Measurements from ENCODE around the gene COASY. TPM values are rescaled to one million over a fixed set of nuclear protein-coding genes. Genes with fewer than 3 reads are reported as not detected.

The COASY gene
- total RNA-seq, 3 donors from 2014 or later (not counting 1 experiment from before 2014, with no cell fraction given) = 61.1 to 67.8 (median 62.3) TPM

DNA sequence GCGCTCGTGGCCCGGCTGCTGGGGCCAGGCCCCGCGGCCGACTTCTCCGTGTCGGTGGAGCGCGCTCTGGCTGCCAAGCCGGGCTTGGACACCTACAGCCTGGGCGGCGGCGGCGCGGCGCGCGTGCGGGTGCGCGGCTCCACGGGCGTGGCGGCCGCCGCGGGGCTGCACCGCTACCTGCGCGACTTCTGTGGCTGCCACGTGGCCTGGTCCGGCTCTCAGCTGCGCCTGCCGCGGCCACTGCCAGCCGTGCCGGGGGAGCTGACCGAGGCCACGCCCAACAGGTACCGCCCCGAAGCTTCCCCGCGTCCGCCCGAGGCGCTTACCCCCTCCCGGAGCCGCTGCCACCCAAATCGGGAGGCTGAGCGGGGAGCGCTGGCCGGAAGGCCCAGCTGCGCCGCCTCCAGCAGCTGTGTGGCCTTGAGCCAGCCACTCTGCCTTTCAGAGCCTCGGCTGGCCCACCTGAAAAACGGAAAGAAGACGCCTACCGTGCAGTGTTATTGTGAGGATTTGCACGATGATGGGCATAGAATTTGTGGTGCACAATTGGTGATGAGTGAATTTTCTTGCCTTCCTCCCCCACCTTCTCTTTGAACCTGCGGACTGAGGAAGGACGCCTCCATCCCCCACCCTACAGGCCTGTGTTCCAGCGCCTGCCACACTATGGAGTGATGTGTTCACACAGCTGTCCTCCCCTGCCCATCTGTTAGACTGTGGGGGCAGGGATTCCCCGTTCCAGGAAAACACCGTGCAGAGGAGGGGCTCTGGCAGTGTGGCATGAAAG is 25.4 kb upstream of the COASY start:
- no peaks in the 10 kb centered on the region for H3K9me3 ChIP-seq (ENCODE audit: control insufficient read depth, insufficient read depth, low read length)
- H3K27ac ChIP-seq (ENCODE audit: low read length) = peak overlapping the region; percentile 16
- H3K36me3 ChIP-seq (ENCODE audit: control insufficient read depth, insufficient read depth, low read length) = peaks cover 13% of the 10 kb centered on the region
- intact Hi-C loops (cut with micrococcal nuclease) = loop anchor here (2.0 kb wide), 1 partner anchor 18 kb away; no protein-coding TSS in a partner anchor
- peak; percentile 61 to 77 (median 62) for ATAC-seq
- Mint-ChIP-seq H3K36me3 (no peaks in the 10 kb centered on the region), H3K4me3 (peak overlapping the region; percentile 84), H3K4me1 (peaks cover 22 to 46% of the 10 kb centered on the region in 2 donors), H3K9me3 (no peaks in the 10 kb centered on the region), H3K27ac (peak overlapping the region in 1 of 2 donors; percentile 83), H3K27me3 (ENCODE audit: low read depth in 2 of 2) (no peaks in the 10 kb centered on the region)
- peak; percentile 60 to 75 for DNase-seq
- H3K4me3 ChIP-seq (ENCODE audit: low read length) = peak overlapping the region; percentile 54
- no peaks in the 10 kb centered on the region for H3K27me3 ChIP-seq (ENCODE audit: control insufficient read depth, insufficient read depth, low read length)
- H3K4me1 ChIP-seq (ENCODE audit: control insufficient read depth, insufficient read depth, low read length) = peaks cover 34% of the 10 kb centered on the region
- TF ChIP-seq, protein P1, sequence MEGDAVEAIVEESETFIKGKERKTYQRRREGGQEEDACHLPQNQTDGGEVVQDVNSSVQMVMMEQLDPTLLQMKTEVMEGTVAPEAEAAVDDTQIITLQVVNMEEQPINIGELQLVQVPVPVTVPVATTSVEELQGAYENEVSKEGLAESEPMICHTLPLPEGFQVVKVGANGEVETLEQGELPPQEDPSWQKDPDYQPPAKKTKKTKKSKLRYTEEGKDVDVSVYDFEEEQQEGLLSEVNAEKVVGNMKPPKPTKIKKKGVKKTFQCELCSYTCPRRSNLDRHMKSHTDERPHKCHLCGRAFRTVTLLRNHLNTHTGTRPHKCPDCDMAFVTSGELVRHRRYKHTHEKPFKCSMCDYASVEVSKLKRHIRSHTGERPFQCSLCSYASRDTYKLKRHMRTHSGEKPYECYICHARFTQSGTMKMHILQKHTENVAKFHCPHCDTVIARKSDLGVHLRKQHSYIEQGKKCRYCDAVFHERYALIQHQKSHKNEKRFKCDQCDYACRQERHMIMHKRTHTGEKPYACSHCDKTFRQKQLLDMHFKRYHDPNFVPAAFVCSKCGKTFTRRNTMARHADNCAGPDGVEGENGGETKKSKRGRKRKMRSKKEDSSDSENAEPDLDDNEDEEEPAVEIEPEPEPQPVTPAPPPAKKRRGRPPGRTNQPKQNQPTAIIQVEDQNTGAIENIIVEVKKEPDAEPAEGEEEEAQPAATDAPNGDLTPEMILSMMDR (IDR thresholded peaks at IDR 0.05) = no peak
- under 1% methylated on average over 62 of the region's 65 CpGs for WGBS (ENCODE audit: insufficient coverage)

DNA sequence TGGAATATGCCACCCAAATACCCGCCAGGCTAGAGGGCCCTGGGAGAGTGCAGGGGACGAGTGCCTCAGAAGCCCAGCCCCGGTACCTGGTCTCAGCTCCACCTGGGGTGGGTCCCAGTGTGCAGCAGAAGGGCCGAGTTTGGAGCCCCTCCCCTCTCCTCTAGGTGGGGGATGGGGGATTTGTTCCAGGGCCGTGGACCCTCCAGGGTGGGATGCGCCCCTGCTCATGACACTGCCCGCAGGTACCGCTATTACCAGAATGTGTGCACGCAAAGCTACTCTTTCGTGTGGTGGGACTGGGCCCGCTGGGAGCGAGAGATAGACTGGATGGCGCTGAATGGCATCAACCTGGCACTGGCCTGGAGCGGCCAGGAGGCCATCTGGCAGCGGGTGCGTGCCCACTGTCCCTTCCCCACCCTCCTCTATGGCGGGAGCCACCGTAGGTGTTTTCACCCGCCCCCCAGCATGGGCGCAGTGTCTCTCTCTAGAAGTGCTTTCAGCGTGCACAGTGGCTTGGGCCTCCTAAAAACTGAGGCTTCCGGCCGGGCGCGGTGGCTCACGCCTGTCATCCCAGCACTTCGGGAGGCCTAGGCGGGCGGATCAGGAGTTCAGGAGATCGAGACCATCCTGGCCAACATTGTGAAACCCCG is 24.7 kb upstream of the COASY start:
- Histone ChIP-seq H3K27me3 (ENCODE audit: control insufficient read depth, insufficient read depth, low read length) (no peaks in the 10 kb centered on the region), H3K9me3 (ENCODE audit: control insufficient read depth, insufficient read depth, low read length) (no peaks in the 10 kb centered on the region), H3K4me1 (ENCODE audit: control insufficient read depth, insufficient read depth, low read length) (peaks cover 31% of the 10 kb centered on the region), H3K27ac (ENCODE audit: low read length) (no peak overlapping the region), H3K36me3 (ENCODE audit: control insufficient read depth, insufficient read depth, low read length) (peaks cover 13% of the 10 kb centered on the region), H3K4me3 (ENCODE audit: low read length) (peak overlapping the region; percentile 54)
- intact Hi-C loops (cut with micrococcal nuclease) = loop anchor here (2.0 kb wide), 1 partner anchor 18 kb away; no protein-coding TSS in a partner anchor
- no peaks in the 10 kb centered on the region for H3K9me3 Mint-ChIP-seq
- peaks cover 17 to 42% of the 10 kb centered on the region in 2 donors for H3K4me1 Mint-ChIP-seq
- TF ChIP-seq, protein P1 (IDR thresholded peaks at IDR 0.05) = no peak
- WGBS (ENCODE audit: insufficient coverage) = 88% methylated on average over 28 of the region's 31 CpGs
- DNase-seq (no peak), ATAC-seq (no peak)
- peak overlapping the region; percentile 84 for H3K4me3 Mint-ChIP-seq
- H3K27ac Mint-ChIP-seq = peak overlapping the region in 1 of 2 donors; percentile 83
- no peaks in the 10 kb centered on the region for H3K36me3 Mint-ChIP-seq
- H3K27me3 Mint-ChIP-seq (ENCODE audit: low read depth in 2 of 2) = no peaks in the 10 kb centered on the region

DNA sequence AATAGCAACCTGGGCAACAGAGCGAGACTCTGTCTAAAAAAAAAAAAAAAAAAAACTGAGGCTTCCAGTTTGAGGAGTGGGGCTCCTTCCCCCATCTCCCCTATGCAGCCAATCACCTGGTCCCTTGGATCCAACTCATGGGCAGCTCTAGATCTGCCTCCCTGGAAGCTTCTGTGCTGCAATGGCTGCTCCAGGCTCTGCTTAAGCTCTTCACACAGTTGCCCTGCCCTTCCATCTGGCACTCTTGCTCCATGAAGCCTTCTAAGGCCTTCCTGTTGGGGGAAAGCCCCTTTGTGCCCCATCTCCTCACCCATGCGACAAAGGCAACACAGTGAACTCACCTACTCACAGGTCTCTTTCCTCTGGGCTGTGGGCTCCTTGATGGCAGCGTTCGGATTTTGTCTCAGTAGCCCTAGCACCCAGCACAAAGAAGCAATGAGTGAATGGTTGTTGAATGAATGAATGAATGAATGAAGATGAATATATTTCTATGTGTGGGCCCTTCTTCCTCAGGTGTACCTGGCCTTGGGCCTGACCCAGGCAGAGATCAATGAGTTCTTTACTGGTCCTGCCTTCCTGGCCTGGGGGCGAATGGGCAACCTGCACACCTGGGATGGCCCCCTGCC is 24.0 kb upstream of the COASY start:
- ATAC-seq (no peak), DNase-seq (no peak)
- TF ChIP-seq, protein P1 (IDR thresholded peaks at IDR 0.05) = no peak
- WGBS (ENCODE audit: insufficient coverage) = 96% methylated on average over 5 of the region's 5 CpGs
- H3K27me3 ChIP-seq (ENCODE audit: control insufficient read depth, insufficient read depth, low read length) = no peaks in the 10 kb centered on the region
- H3K36me3 Mint-ChIP-seq = no peaks in the 10 kb centered on the region
- peak overlapping the region; percentile 68 for H3K4me3 Mint-ChIP-seq
- H3K4me1 Mint-ChIP-seq = peaks cover 17 to 42% of the 10 kb centered on the region in 2 donors
- peak overlapping the region in 1 of 2 donors; percentile 34 for H3K27ac Mint-ChIP-seq
- peaks cover 16% of the 10 kb centered on the region for H3K36me3 ChIP-seq (ENCODE audit: control insufficient read depth, insufficient read depth, low read length)
- H3K27me3 Mint-ChIP-seq (ENCODE audit: low read depth in 2 of 2) = no peaks in the 10 kb centered on the region
- intact Hi-C loops (cut with micrococcal nuclease) = loop anchor here (2.0 kb wide), 1 partner anchor 17 kb away; no protein-coding TSS in a partner anchor
- no peaks in the 10 kb centered on the region for H3K9me3 Mint-ChIP-seq
- peaks cover 29% of the 10 kb centered on the region for H3K4me1 ChIP-seq (ENCODE audit: control insufficient read depth, insufficient read depth, low read length)
- no peaks in the 10 kb centered on the region for H3K9me3 ChIP-seq (ENCODE audit: control insufficient read depth, insufficient read depth, low read length)
- no peak overlapping the region for H3K4me3 ChIP-seq (ENCODE audit: low read length)
- no peak overlapping the region for H3K27ac ChIP-seq (ENCODE audit: low read length)

All from natural killer cell (primary cell).